Naive thymus-derived CD8-positive, alpha-beta T cell (primary cell): ENCODE measurements around the gene GPN1. TPM values are rescaled to one million over a fixed set of nuclear protein-coding genes. Genes with fewer than 3 reads are reported as not detected.
A peak's percentile ranks its signal among the peaks of the same experiment; 100 is the strongest.

Experiments
- ATAC-seq, 2 donors: fragments of 150-1000 bp; cut with Tn5 transposase in 1 of 2; sonication (Bioruptor Pico), chemical (Tn5 transposase) in 1 of 2; 1 replicate in 1 of 2; 2 replicates in 1 of 2; pipeline ENCODE4 v1.10.0; 2021; ENCODE audit warnings: mild to moderate bottlenecking in 2 of 2, moderate library complexity in 2 of 2
- POLR2A ChIA-PET: fragments of 350-600 bp; sonication (Branson Sonifier 250); formaldehyde crosslinking; loops from one replicate; lab custom pipeline; 2021; ENCODE audit warnings: antibody characterized with exemption; lab: Charles Lee
- DNase-seq, 10 donors: peaks; one replicate each; pipeline versions ENCODE4 v3.0.0 to v3.0.0-alpha.2; 2020 to 2022
- H3K27ac Mint-ChIP-seq, 10 donors: one replicate each; pipeline ENCODE4 v1.8.0; 2020 to 2022; ENCODE audit warnings: mild to moderate bottlenecking in 10 of 10, mixed read lengths in 10 of 10, moderate library complexity in 4 of 10, inconsistent platforms in 1 of 10
- H3K27me3 Mint-ChIP-seq, 5 donors: one replicate each; pipeline ENCODE4 v1.8.0; 2021 to 2022; ENCODE audit warnings: mixed read lengths in 5 of 5
- H3K36me3 Mint-ChIP-seq, 3 donors: one replicate each; pipeline ENCODE4 v1.8.0; 2020 to 2022; ENCODE audit warnings: mixed read lengths in 3 of 3, mild to moderate bottlenecking in 2 of 3, inconsistent platforms in 1 of 3
- H3K4me1 Mint-ChIP-seq, 4 donors: one replicate each; pipeline ENCODE4 v1.8.0; 2021 to 2022; ENCODE audit warnings: mixed read lengths in 4 of 4
- H3K4me3 Mint-ChIP-seq, 10 donors: one replicate each; pipeline ENCODE4 v1.8.0; 2020 to 2022; ENCODE audit warnings: mild to moderate bottlenecking in 10 of 10, mixed read lengths in 10 of 10, moderate library complexity in 6 of 10, inconsistent platforms in 1 of 10
- H3K9me3 Mint-ChIP-seq, 9 donors: one replicate each; pipeline ENCODE4 v1.8.0; 2020 to 2022; ENCODE audit warnings: mixed read lengths in 9 of 9, mild to moderate bottlenecking in 3 of 9, inconsistent platforms in 1 of 9, moderate library complexity in 1 of 9
- polyA plus RNA-seq, 3 donors: library from polyadenylated mRNA; unstranded; fragments of 300-500 nt; fragmentation: Illumina TruSeq; gene quantifications; one replicate each; pipeline ENCODE4 v1.2.3, GENCODE V29; 2021
- total RNA-seq, 8 experiments: library from RNA in 2 of 8; stranded (reverse) in 2 of 8; gene quantifications; one replicate each; pipeline ENCODE4 v1.2.3 and lab custom pipeline; 2021 to 2026

Gene GPN1
- total and polyA plus RNA-seq, 5 experiments from 2014 or later: 26.4 to 70.4 (median 57.1) TPM

DNA sequence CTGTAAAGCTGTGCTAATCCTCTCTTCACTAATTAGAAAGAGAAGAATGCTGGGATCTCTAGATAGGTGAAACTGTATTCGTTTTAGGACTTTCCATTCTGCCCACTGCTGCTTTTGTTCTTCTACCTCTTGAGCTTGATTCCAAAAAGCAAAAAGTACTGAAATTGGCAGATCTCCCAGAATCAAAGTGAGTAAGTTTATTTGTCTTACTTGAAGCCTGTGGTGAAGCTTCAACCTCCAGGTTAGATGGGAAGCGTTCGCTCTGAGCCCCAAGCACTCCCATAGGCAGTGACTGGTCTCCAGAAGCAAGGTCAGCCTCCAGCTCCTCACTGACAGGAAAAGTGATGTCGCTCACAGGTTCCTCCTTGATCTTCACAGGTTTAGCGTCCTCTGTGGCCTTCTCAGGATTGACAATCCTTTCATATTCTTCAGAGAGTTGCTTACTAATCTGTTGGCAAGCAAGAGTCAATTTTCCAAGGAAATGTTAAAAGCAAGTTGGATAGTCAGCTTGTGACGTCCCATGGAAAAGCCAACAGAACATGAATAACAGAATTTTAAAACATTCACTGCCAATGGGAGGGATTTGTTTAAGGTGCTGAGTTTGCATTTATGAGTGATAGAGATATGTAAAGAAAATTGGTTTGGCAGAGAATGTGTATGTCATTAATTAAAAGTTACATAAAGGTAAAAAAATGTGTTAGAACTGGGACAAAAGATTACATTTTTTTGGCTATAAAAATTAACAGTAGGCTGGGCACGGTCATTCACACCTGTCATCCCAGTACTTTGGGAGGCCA, 26.5 kb downstream of the GPN1 start:
- Mint-ChIP-seq H3K27me3 (no peaks in the 10 kb centered on the region), H3K36me3 (peaks cover 0 to 86% (median 31%) of the 10 kb centered on the region in 3 donors), H3K27ac (peak overlapping the region in 1 of 10 donors; percentile 34), H3K4me1 (peaks cover 11 to 22% (median 15%) of the 10 kb centered on the region in 4 donors), H3K9me3 (no peaks in the 10 kb centered on the region), H3K4me3 (no peak overlapping the region)
- no peak for ATAC-seq
- DNase-seq: no peak
- POLR2A ChIA-PET: no interaction called here

DNA sequence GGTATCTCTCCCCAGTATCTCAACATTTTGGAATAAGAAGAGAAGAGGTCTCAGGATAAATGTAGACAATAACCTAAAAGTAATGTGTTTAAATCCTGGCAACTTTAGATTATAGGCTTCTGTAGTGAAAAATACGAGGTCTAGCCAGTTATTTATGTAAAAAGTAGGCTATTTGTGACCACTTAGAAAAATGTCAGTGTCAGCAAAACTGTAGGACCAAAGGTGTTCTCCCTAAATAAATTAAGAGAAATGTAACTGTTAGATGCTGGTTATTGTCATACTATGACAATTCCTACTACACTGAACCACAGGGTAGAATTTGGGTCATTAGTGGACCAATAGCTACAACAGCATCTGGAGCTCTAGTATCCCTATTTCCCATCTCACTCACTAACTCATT, 32.5 kb downstream of the GPN1 start:
- Mint-ChIP-seq H3K27ac (peak overlapping the region in 4 of 10 donors; percentile 6 to 87 (median 38)), H3K4me3 (peak overlapping the region in 8 of 10 donors; percentile 69 to 100 (median 98)), H3K4me1 (peaks cover 19 to 59% (median 54%) of the 10 kb centered on the region in 4 donors), H3K27me3 (no peaks in the 10 kb centered on the region), H3K36me3 (peaks cover 5 to 52% (median 13%) of the 10 kb centered on the region in 3 donors), H3K9me3 (no peaks in the 10 kb centered on the region)
- no peak for DNase-seq
- no peak for ATAC-seq
- POLR2A ChIA-PET: no interaction called here

DNA sequence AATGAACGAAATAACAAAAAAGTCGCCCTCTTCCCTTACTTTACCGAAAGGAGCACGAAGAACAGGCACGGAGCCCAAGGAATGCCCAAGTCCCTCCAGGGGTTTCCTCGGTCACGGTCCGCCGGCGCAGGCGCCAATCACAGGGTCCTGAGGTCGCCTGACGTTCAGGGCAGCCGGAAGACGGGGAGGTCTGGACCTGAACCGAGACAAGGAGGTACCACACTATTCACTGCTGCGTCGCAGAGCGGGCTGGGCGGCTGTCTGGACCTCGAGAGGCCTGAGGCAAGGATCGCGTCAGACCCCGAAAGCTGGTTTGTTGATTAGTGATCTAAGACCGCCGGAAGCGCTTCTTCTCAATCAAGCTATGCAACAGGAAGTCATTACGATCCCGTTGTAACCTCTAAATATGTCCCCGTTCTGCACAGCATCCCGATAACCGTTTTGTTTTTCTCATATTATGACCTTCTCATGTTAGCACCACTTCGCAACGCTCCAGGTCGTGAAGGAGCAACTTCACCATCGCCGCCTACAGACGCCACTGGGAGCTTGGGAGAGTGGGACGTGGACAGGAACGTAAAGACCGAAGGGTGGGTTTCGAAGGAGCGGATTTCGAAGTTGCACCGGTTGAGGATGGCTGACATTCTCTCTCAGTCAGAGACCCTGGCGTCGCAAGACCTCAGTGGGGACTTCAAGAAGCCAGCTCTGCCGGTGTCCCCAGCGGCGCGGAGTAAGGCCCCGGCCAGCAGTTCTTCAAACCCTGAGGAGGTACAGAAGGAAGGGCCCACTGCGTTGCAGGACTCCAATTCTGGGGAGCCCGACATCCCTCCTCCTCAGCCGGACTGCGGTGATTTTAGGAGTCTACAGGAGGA, 34.7 kb downstream of the GPN1 start, which contains the start of the genes SLC4A1AP and SUPT7L:
Gene SLC4A1AP, plus strand, starts transcription at position 605 of the 869 bp plus-strand sequence. Its CDS starts 26 bp downstream, at position 631.
Gene SUPT7L, minus strand, starts transcription at position 330 of the 869 bp plus-strand sequence. CDS start 1,422 bp downstream, outside the sequence.
- no peaks in the 10 kb centered on the region for H3K9me3 Mint-ChIP-seq
- DNase-seq: peak; percentile 54 to 93 (median 74)
- peak within 1 kb of the TSS; percentile 93 to 100 (median 99) for H3K4me3 Mint-ChIP-seq
- POLR2A ChIA-PET: interaction anchor here (0.7 to 1.6 kb wide), 17 partner anchors 10 to 1453 kb away, joined by 3 to 15 read pairs (median 4); partner anchors contain the start of genes CCDC121, GPN1, MPV17 and MRPL33
- peak; percentile 81 to 82 for ATAC-seq
- H3K27me3 Mint-ChIP-seq: no peaks in the 10 kb centered on the region
- peaks cover 5 to 51% (median 14%) of the 10 kb centered on the region in 3 donors for H3K36me3 Mint-ChIP-seq
- peak within 1 kb of the TSS; percentile 98 to 100 (median 100) for H3K27ac Mint-ChIP-seq
- peaks cover 19 to 61% (median 58%) of the 10 kb centered on the region in 4 donors for H3K4me1 Mint-ChIP-seq

DNA sequence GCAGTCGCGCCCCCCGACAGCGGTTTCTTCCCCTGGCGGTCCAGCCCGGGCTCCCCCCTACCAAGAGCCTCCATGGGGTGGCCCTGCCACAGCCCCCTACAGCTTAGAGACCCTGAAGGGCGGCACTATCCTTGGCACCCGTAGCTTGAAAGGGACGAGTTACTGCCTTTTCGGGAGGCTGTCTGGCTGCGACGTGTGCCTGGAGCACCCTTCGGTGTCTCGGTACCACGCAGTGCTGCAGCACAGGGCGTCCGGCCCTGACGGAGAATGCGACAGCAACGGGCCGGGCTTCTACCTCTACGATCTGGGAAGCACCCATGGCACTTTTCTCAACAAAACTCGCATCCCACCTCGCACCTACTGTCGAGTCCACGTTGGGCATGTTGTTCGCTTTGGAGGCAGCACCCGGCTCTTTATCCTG, 35.3 kb downstream of the GPN1 start:
- peaks cover 19 to 61% (median 54%) of the 10 kb centered on the region in 4 donors for H3K4me1 Mint-ChIP-seq
- DNase-seq (no peak), ATAC-seq (peak in 1 of 2 donors; percentile 29)
- H3K27me3 Mint-ChIP-seq: no peaks in the 10 kb centered on the region
- H3K27ac Mint-ChIP-seq: peak overlapping the region; percentile 98 to 100 (median 100)
- POLR2A ChIA-PET: interaction anchor here (0.8 to 1.6 kb wide), 11 partner anchors 16 to 1452 kb away, joined by 3 to 15 read pairs (median 5); partner anchors contain the start of genes CCDC121, GPN1, MRPL33 and NRBP1
- peaks cover 5 to 53% (median 20%) of the 10 kb centered on the region in 3 donors for H3K36me3 Mint-ChIP-seq
- H3K9me3 Mint-ChIP-seq: no peaks in the 10 kb centered on the region
- H3K4me3 Mint-ChIP-seq: peak overlapping the region; percentile 93 to 100 (median 99)

- DNase-seq (no peak), ATAC-seq (no peak)
- peaks cover 5 to 52% (median 16%) of the 10 kb centered on the region in 3 donors for H3K36me3 Mint-ChIP-seq
- peak overlapping the region; percentile 93 to 100 (median 99) for H3K4me3 Mint-ChIP-seq
- no peaks in the 10 kb centered on the region for H3K9me3 Mint-ChIP-seq
- H3K27me3 Mint-ChIP-seq: no peaks in the 10 kb centered on the region
- POLR2A ChIA-PET: interaction anchor here (1.2 to 1.6 kb wide), 3 partner anchors 19 to 1452 kb away, joined by 3 to 8 read pairs (median 5); no protein-coding TSS in a partner anchor
- H3K27ac Mint-ChIP-seq: peak overlapping the region in 9 of 10 donors; percentile 98 to 100 (median 100)
- peaks cover 16 to 57% (median 49%) of the 10 kb centered on the region in 4 donors for H3K4me1 Mint-ChIP-seq
These were observed 35.9 kb downstream of the GPN1 start for GRCh38 chr2:27664622-27665363.

DNA sequence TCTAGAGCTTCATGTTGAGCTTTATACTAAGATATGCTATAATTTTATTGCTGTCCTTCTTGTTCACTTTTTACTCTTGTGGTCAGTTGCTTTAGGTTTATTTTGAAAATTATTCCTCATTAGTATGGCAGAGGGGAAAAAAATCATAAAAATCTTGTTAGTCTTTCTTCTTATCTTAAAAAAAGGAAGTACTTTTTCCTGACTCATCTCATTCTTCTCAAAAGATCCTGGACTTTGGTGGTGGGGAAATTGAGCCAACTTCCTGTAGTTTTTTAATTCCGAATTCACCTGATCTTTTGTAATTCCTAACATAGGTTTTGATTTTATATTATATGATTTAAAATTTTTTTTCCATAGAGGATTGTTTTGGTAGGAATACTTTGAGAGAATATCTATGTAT, 38.6 kb downstream of the GPN1 start:
- peak overlapping the region in 1 of 10 donors; percentile 11 for H3K27ac Mint-ChIP-seq
- ATAC-seq (no peak), DNase-seq (no peak)
- peaks cover 9 to 44% (median 38%) of the 10 kb centered on the region in 4 donors for H3K4me1 Mint-ChIP-seq
- no peak overlapping the region for H3K4me3 Mint-ChIP-seq
- H3K9me3 Mint-ChIP-seq: no peaks in the 10 kb centered on the region
- H3K36me3 Mint-ChIP-seq: peaks cover 10 to 57% (median 18%) of the 10 kb centered on the region in 3 donors
- POLR2A ChIA-PET: no interaction called here
- no peaks in the 10 kb centered on the region for H3K27me3 Mint-ChIP-seq

- POLR2A ChIA-PET: interaction anchor here (0.7 kb wide), 2 partner anchors 547 to 1062 kb away, joined by 3 read pairs; no protein-coding TSS in a partner anchor
- Mint-ChIP-seq H3K4me3 (no peak overlapping the region), H3K4me1 (peaks cover 2 to 19% (median 15%) of the 10 kb centered on the region in 4 donors)
These were observed 42.4 kb downstream of the GPN1 start for GRCh38 chr2:27671235-27671634.

DNA sequence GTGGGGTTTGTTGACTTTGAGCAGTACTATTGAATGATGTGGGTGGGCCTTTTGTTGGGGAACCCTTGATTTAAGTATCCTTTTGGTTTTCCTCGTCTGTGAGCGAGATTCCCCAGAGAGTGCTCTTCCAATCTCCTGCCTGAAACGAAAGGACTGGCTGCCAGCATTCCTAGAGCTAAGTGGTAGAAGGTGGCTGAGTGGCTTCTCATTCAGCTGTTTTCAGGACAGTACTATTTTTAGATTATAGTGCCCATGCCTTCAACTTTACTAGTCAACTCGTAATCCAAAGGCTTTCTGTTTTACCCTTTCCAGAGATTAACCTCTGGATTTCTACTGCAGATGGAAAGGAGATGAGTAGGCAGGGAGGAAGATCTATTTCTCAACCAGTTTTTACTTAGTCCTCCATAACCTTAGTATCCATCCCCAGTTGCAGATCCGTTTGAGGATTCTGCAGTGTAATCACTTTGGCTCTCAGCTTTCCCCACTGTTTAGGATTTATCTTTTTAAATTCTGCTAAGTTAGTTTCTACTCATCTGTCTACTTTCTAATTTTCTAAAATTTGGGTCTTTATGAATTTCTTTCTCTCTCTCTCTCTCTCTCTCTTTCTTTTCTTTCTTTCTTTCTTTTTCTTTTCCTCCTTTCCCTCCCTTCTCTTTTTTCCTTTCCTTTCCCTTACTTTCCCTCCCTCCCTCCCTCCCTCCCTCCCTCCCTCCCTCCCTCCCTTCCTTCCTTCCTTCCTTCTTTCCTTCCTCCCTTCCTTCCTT, 44.1 kb downstream of the GPN1 start:
- ATAC-seq: no peak
- H3K4me3 Mint-ChIP-seq: no peak overlapping the region
- H3K9me3 Mint-ChIP-seq: no peaks in the 10 kb centered on the region
- POLR2A ChIA-PET: no interaction called here
- H3K4me1 Mint-ChIP-seq: peaks cover 0 to 15% (median 6%) of the 10 kb centered on the region in 4 donors
- no peak overlapping the region for H3K27ac Mint-ChIP-seq
- H3K27me3 Mint-ChIP-seq: no peaks in the 10 kb centered on the region
- DNase-seq: no peak
- H3K36me3 Mint-ChIP-seq: peaks cover 14 to 87% (median 27%) of the 10 kb centered on the region in 3 donors

More at GRCh38 chr2:27671235-27671634, 42.4 kb downstream of the GPN1 start:
- H3K36me3 Mint-ChIP-seq: peaks cover 10 to 86% (median 24%) of the 10 kb centered on the region in 3 donors
- ATAC-seq (no peak), DNase-seq (no peak)
- H3K27ac Mint-ChIP-seq: no peak overlapping the region
- H3K9me3 Mint-ChIP-seq: no peaks in the 10 kb centered on the region
- H3K27me3 Mint-ChIP-seq: no peaks in the 10 kb centered on the region

GRCh38 chr2:27680571-27680970, 51.7 kb downstream of the GPN1 start:
- POLR2A ChIA-PET: interaction anchor here (1.3 kb wide), 1 partner anchor 17 kb away, joined by 3 read pairs; the partner anchor contains the start of genes SLC4A1AP and SUPT7L
- H3K27ac Mint-ChIP-seq: peak overlapping the region in 2 of 10 donors; percentile 13 to 56
- DNase-seq (no peak), ATAC-seq (no peak)
- H3K9me3 Mint-ChIP-seq: no peaks in the 10 kb centered on the region
- peaks cover 8 to 24% (median 13%) of the 10 kb centered on the region in 4 donors for H3K4me1 Mint-ChIP-seq
- H3K27me3 Mint-ChIP-seq: no peaks in the 10 kb centered on the region
- peaks cover 10 to 85% (median 19%) of the 10 kb centered on the region in 3 donors for H3K36me3 Mint-ChIP-seq
- no peak overlapping the region for H3K4me3 Mint-ChIP-seq

DNA sequence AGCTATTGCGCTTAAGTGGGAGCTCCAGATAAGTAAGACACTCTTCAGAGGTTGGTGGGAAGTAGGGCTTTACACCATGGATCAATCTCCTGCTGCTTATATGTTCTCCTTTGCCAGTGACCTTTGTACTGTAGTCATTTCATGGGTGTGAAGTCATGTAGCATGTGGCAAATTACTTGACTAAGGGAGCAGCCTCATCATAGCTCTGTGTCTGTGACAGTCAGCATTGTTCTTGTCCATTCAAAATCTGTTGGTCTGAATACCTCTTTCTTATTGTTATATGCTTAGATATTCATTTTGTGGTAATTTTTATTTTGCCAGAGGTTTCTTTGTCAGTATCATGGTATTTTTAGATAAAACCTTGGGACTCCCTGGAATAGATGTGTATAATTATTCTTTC, 53.0 kb downstream of the GPN1 start:
- POLR2A ChIA-PET: interaction anchor here (0.7 kb wide), 1 partner anchor 1330 kb away, joined by 4 read pairs; no protein-coding TSS in a partner anchor
- Mint-ChIP-seq H3K4me3 (no peak overlapping the region), H3K4me1 (peaks cover 8 to 25% (median 14%) of the 10 kb centered on the region in 4 donors), H3K9me3 (no peaks in the 10 kb centered on the region), H3K36me3 (peaks cover 10 to 82% (median 20%) of the 10 kb centered on the region in 3 donors), H3K27ac (peak overlapping the region in 2 of 10 donors; percentile 12 to 48), H3K27me3 (no peaks in the 10 kb centered on the region)
- no peak for ATAC-seq
- no peak for DNase-seq
